K562 (cell line): ENCODE data around the gene MKNK1. TPM values are rescaled to one million over a fixed set of nuclear protein-coding genes. Genes with fewer than 3 reads are reported as not detected.

Experiments used
- ATAC-seq: fragments of 200-7000 bp; cut with Tn5 transposase; 3 replicates; pipeline ENCODE4 v1.9.1; 2020; ENCODE audit warnings: moderate library complexity
- BruUV-seq: library from RNA; stranded (reverse); fragments of 400-500 nt; replicated peaks from 2 replicates; lab custom pipeline; 2021; lab: Mats Ljungman, UMichigan
- CTCF ChIA-PET: fragments of 300-600 bp; formaldehyde crosslinking; extraction: SDS; loops from one replicate; lab custom pipeline; 2021; ENCODE audit warnings: low intra/inter-chr PET ratio; lab: Yijun Ruan, JAX
- POLR2A ChIA-PET: fragments of 300-600, 350-650 bp; sonication (Branson Sonifier 250); formaldehyde crosslinking; extraction: SDS; loops from one replicate; lab custom pipeline; 2021; ENCODE audit warnings: antibody characterized with exemption, inconsistent platforms; lab: Yijun Ruan, JAX
- DNase-seq, 4 experiments: peaks; one replicate each; pipeline versions ENCODE4 v3.0.0 to v3.0.0-alpha.2; 2011 to 2018; ENCODE audit warnings: low spot score in 3 of 4, mixed read lengths in 3 of 4; ENCODE audit errors: extremely low read depth in 1 of 4
- FAIRE-seq: peaks from 2 replicates; lab custom pipeline; 2011; peaks lifted over from hg19 to GRCh38; lab: Jason Lieb, UNC
- H2AFZ ChIP-seq: 2 replicates; pipeline ENCODE4 v1.6.0; 2011; ENCODE audit warnings: low read depth, low read length, control low read depth, inconsistent platforms
- H3K27ac ChIP-seq: fragments of 200-600 bp; 3 replicates; pipeline ENCODE4 v1.8.0; 2011; ENCODE audit warnings: low read depth, mild to moderate bottlenecking, control low read depth, inconsistent platforms, low read length, moderate library complexity, mixed read lengths; ENCODE audit errors: extremely low read depth
- H3K27me3 ChIP-seq, 2 experiments: fragments of 300-600 bp in 1 of 2; 2 replicates in 1 of 2; 3 replicates in 1 of 2; pipeline versions ENCODE4 v1.6.0 to v1.8.0; 2011; ENCODE audit warnings: inconsistent platforms in 2 of 2, low read length in 2 of 2, mild to moderate bottlenecking in 1 of 2, mixed read lengths in 1 of 2, moderate library complexity in 1 of 2; ENCODE audit not compliant: control insufficient read depth in 2 of 2, insufficient read depth in 2 of 2
- H3K36me3 ChIP-seq: fragments of 300-600 bp; 3 replicates; pipeline ENCODE4 v1.8.0; 2011; ENCODE audit warnings: mild to moderate bottlenecking, low read length, inconsistent platforms; ENCODE audit not compliant: control insufficient read depth, insufficient read depth
- H3K4me1 ChIP-seq, 2 experiments: fragments of 200-600 bp in 1 of 2; replicated peaks in 1 of 2; 2 replicates in 1 of 2; 3 replicates in 1 of 2; pipeline versions ENCODE4 v1.5.1 to v1.8.0; 2011; ENCODE audit warnings: inconsistent platforms in 2 of 2, low read length in 2 of 2, mild to moderate bottlenecking in 1 of 2, mixed read lengths in 1 of 2, moderate library complexity in 1 of 2; ENCODE audit not compliant: control insufficient read depth in 2 of 2, insufficient read depth in 2 of 2
- H3K4me2 ChIP-seq: 2 replicates; pipeline ENCODE4 v1.6.1; 2011; ENCODE audit warnings: low read length, control low read depth, inconsistent platforms, mixed read lengths; ENCODE audit not compliant: insufficient read depth
- H3K4me3 ChIP-seq: fragments of 200-600 bp; sonication (generic), shearing (Covaris generic); 2 replicates; pipeline ENCODE4 v1.5.1; 2016; ENCODE audit warnings: control low read depth, inconsistent platforms
- H3K79me2 ChIP-seq: fragments of 200-600 bp; 3 replicates; pipeline ENCODE4 v1.8.0; 2011; ENCODE audit warnings: low read length, inconsistent platforms; ENCODE audit not compliant: control insufficient read depth, insufficient read depth
- H3K9ac ChIP-seq, 2 experiments: 2 replicates each; pipeline versions ENCODE4 v1.6.0 to v1.6.1; 2011; ENCODE audit warnings: low read depth in 2 of 2, low read length in 2 of 2, control low read depth in 1 of 2, inconsistent platforms in 1 of 2, mild to moderate bottlenecking in 1 of 2, mixed read lengths in 1 of 2; ENCODE audit not compliant: insufficient read depth in 1 of 2
- H3K9me1 ChIP-seq: one replicate; pipeline ENCODE4 v1.6.0; 2011; ENCODE audit warnings: inconsistent platforms, mild to moderate bottlenecking, low read length, moderate library complexity; ENCODE audit not compliant: control insufficient read depth, insufficient read depth
- H3K9me3 ChIP-seq: replicated peaks from 2 replicates; pipeline ENCODE4 v1.5.1; 2011; ENCODE audit warnings: low read depth, low read length, inconsistent platforms; ENCODE audit not compliant: control insufficient read depth, insufficient read depth
- H4K20me1 ChIP-seq: replicated peaks from 2 replicates; pipeline ENCODE4 v1.6.1; 2011; ENCODE audit warnings: low read length, inconsistent platforms, mixed read lengths; ENCODE audit not compliant: control insufficient read depth, insufficient read depth
- E4F1 ChIP-seq: fragments of 250-450 bp; sonication (Bioruptor Pico); IDR thresholded peaks from 2 replicates; pipeline ENCODE4 v1.5.0; 2021; ENCODE audit warnings: mild to moderate bottlenecking, borderline replicate concordance
- NONO ChIP-seq, 2 experiments: fragments of 200-400 bp in 1 of 2; fragments of 450-650 bp in 1 of 2; formaldehyde crosslinking in 1 of 2; IDR thresholded peaks; 2 replicates each; pipeline ENCODE4 v1.6.1; 2017; ENCODE audit warnings: low read depth in 2 of 2, mild to moderate bottlenecking in 2 of 2, moderate library complexity in 2 of 2, low read length in 1 of 2
- PYGO2 ChIP-seq: fragments of 450-650 bp; IDR thresholded peaks from 2 replicates; pipeline ENCODE4 v1.6.1; 2016; ENCODE audit warnings: mild to moderate bottlenecking, missing genetic modification characterization, moderate library complexity, missing compliant biosample characterization
- SOX6 ChIP-seq: fragments of 450-650 bp; IDR thresholded peaks from 2 replicates; pipeline ENCODE4 v1.6.1; 2014; ENCODE audit warnings: mild to moderate bottlenecking
- WGBS: fragments of 100-300 bp; shearing (Covaris generic); methylation state at CpG from one replicate; pipeline ENCODE4 v1.1.6; 2016; ENCODE audit warnings: low coverage, mixed read lengths; ENCODE audit not compliant: insufficient coverage; ENCODE audit errors: missing lambda C conversion rate; 5-methylcytosine and 5-hydroxymethylcytosine counted together
- in situ Hi-C: fragments of 300-500 bp; cut with MboI; formaldehyde crosslinking; loops from 4 replicates; pipeline ENCODE4 v1.15.0; 2018; ENCODE audit warnings: inconsistent platforms, mixed read lengths
- intact Hi-C: fragments of 100-400 bp; cut with micrococcal nuclease; formaldehyde crosslinking; loops from 2 replicates; pipeline ENCODE4 v1.14.2; 2022
- polyA plus RNA-seq, 8 experiments: library from polyadenylated mRNA; depleted of rRNA in 4 of 8; stranded (reverse) in 5 of 8; unstranded in 3 of 8; fragments of >200 nt; fragmentation: Nextera tagmentation in 2 of 8; fragmentation: Illumina TruSeq in 1 of 8; extraction: Ambion mirVana in 2 of 8; extraction: Trizol in 1 of 8; gene quantifications; 2 replicates each; pipeline versions ENCODE4 v1.2.1 to v1.2.3, GENCODE V29; 2011 to 2014; ENCODE audit warnings: inconsistent platforms in 1 of 8, missing spikeins in 1 of 8
- total RNA-seq, 7 experiments: library from RNA; depleted of rRNA in 6 of 7; stranded (reverse); fragments of >200 nt in 6 of 7; fragmentation: Illumina TruSeq in 2 of 7; extraction: Trizol in 2 of 7; gene quantifications; 2 replicates each; pipeline versions ENCODE4 v1.2.1 to v1.2.3, GENCODE V29; 2011 to 2021; ENCODE audit warnings: low replicate concordance in 1 of 7

MKNK1 gene
- total and polyA plus RNA-seq, 9 of the 15 experiments (the other 6 are each of a cell fraction or from before 2014, with no cell fraction given) = 27.7 to 51.3 (median 43.7) TPM

- CTCF ChIA-PET = no interaction called here
- BruUV-seq = no TSS peak
- FAIRE-seq (no peak), DNase-seq (no peak), ATAC-seq (no peak)
- H2AFZ ChIP-seq = no peak overlapping the region; the same call in 1 of the 2 replicates
- H3K4me1 ChIP-seq = peaks cover 6 to 18% of the 10 kb centered on the region in 2 experiments
- H3K4me3 ChIP-seq = no peak overlapping the region
- H3K9me1 ChIP-seq = no peaks in the 10 kb centered on the region
- 100% methylated on average over 1 of the region's 2 CpGs for WGBS
- TF ChIP-seq NONO (IDR thresholded peaks at IDR 0.05; ENCODE audit: low read depth in 2 of 2, low read length in 1 of 2) = no peak
- no peak for TF ChIP-seq PYGO2 (tag)
- TF ChIP-seq SOX6 = no peak
- TF ChIP-seq E4F1 (CRISPR knock-in tag) = no peak
- intact Hi-C loops = no loop called here
- no peaks in the 10 kb centered on the region for H3K27me3 ChIP-seq
- POLR2A ChIA-PET = interaction anchor here (0.6 to 4.1 kb wide), 9 partner anchors 9 to 88 kb away, joined by 3 to 38 read pairs (median 4); partner anchors contain the start of gene MOB3C
- no peak overlapping the region for H3K27ac ChIP-seq
- H3K79me2 ChIP-seq = peaks cover 14% of the 10 kb centered on the region
- in situ Hi-C loops = no loop called here
- H3K9ac ChIP-seq = no peak overlapping the region
- H3K4me2 ChIP-seq = 0 out of 2 replicates have a peak overlapping the region, but pooled peaks have one; percentile 91
- no peaks in the 10 kb centered on the region for H4K20me1 ChIP-seq
- peaks cover 6% of the 10 kb centered on the region; the same call in 2 of the 3 replicates for H3K36me3 ChIP-seq
- no peaks in the 10 kb centered on the region for H3K9me3 ChIP-seq
Measured at GRCh38 chr1:46605232-46605631, 1.2 kb upstream of the MKNK1 start.
